ENCODE data around the gene TNFAIP8L2.

The TNFAIP8L2 gene

GRCh38 chr1:151164732-151165280, 8.4 kb downstream of the TNFAIP8L2 start:
- H3K9me3 Mint-ChIP-seq, result no peaks in the 10 kb centered on the region
- H3K27me3 Mint-ChIP-seq (ENCODE audit: low read depth), result no peaks in the 10 kb centered on the region
- peak overlapping the region; percentile 94 to 97 (median 95) for H3K4me3 Mint-ChIP-seq
- peak overlapping the region; percentile 97 to 99 (median 98) for H3K27ac Mint-ChIP-seq
- peaks cover 28% of the 10 kb centered on the region for H3K36me3 Mint-ChIP-seq (ENCODE audit: low read depth)
- peaks cover 18% of the 10 kb centered on the region for H3K4me1 Mint-ChIP-seq
- no peak for TF ChIP-seq CTCF (IDR thresholded peaks at IDR 0.05; ENCODE audit: unreplicated experiment in 3 of 3)

GRCh38 chr1:151165281-151165737, 8.9 kb downstream of the TNFAIP8L2 start:
- peaks cover 18% of the 10 kb centered on the region for H3K4me1 Mint-ChIP-seq
- H3K27ac Mint-ChIP-seq, result peak overlapping the region; percentile 97 to 99 (median 98)
- H3K4me3 Mint-ChIP-seq, result peak overlapping the region; percentile 94 to 97 (median 95)
- H3K9me3 Mint-ChIP-seq, result no peaks in the 10 kb centered on the region
- no peak for TF ChIP-seq CTCF (IDR thresholded peaks at IDR 0.05; ENCODE audit: unreplicated experiment in 3 of 3)
- H3K36me3 Mint-ChIP-seq (ENCODE audit: low read depth), result peaks cover 28% of the 10 kb centered on the region
- H3K27me3 Mint-ChIP-seq (ENCODE audit: low read depth), result no peaks in the 10 kb centered on the region

GRCh38 chr1:151165738-151166504, 9.5 kb downstream of the TNFAIP8L2 start, which contains the start of the genes LYSMD1 and SCNM1:
Gene LYSMD1 (minus strand): TSS chr1:151165902. CDS start chr1:151165258, 644 bp downstream.
Gene SCNM1 (plus strand): TSS chr1:151166144. CDS start chr1:151166153, 9 bp downstream.
- no peaks in the 10 kb centered on the region for H3K27me3 Mint-ChIP-seq (ENCODE audit: low read depth)
- H3K9me3 Mint-ChIP-seq, result no peaks in the 10 kb centered on the region
- peak within 1 kb of the TSS; percentile 97 to 99 (median 98) for H3K27ac Mint-ChIP-seq
- no peak for TF ChIP-seq CTCF (IDR thresholded peaks at IDR 0.05; ENCODE audit: unreplicated experiment in 3 of 3)
- H3K4me3 Mint-ChIP-seq, result peak within 1 kb of the TSS; percentile 94 to 97 (median 95)
- H3K36me3 Mint-ChIP-seq (ENCODE audit: low read depth), result peaks cover 27% of the 10 kb centered on the region
- peaks cover 18% of the 10 kb centered on the region for H3K4me1 Mint-ChIP-seq

GRCh38 chr1:151166505-151166956, 10.1 kb downstream of the TNFAIP8L2 start:
- peaks cover 18% of the 10 kb centered on the region for H3K4me1 Mint-ChIP-seq
- H3K36me3 Mint-ChIP-seq (ENCODE audit: low read depth), result peaks cover 27% of the 10 kb centered on the region
- H3K27me3 Mint-ChIP-seq (ENCODE audit: low read depth), result no peaks in the 10 kb centered on the region
- peak overlapping the region; percentile 94 to 97 (median 95) for H3K4me3 Mint-ChIP-seq
- peak overlapping the region; percentile 97 to 99 (median 98) for H3K27ac Mint-ChIP-seq
- no peak for TF ChIP-seq CTCF (IDR thresholded peaks at IDR 0.05; ENCODE audit: unreplicated experiment in 3 of 3)
- no peaks in the 10 kb centered on the region for H3K9me3 Mint-ChIP-seq

- peak overlapping the region in 1 of 3 experiments; percentile 99 for H3K27ac Mint-ChIP-seq
- H3K27me3 Mint-ChIP-seq (ENCODE audit: low read depth), result no peaks in the 10 kb centered on the region
- H3K9me3 Mint-ChIP-seq, result no peaks in the 10 kb centered on the region
- H3K4me1 Mint-ChIP-seq, result peaks cover 18% of the 10 kb centered on the region
- no peak for TF ChIP-seq CTCF (IDR thresholded peaks at IDR 0.05; ENCODE audit: unreplicated experiment in 3 of 3)
- H3K4me3 Mint-ChIP-seq, result peak overlapping the region; percentile 94 to 97 (median 95)
- H3K36me3 Mint-ChIP-seq (ENCODE audit: low read depth), result peaks cover 25% of the 10 kb centered on the region
Measured at GRCh38 chr1:151167116-151167515, 10.7 kb downstream of the TNFAIP8L2 start.
